Lower leg skin (tissue), 4 donors: ENCODE data around the gene NGEF. TPM values are rescaled to one million over a fixed set of nuclear protein-coding genes. Genes with fewer than 3 reads are reported as not detected.

Experiments
- DNase-seq, 2 donors: peaks; one replicate each; pipeline ENCODE4 v3.0.0-alpha.2; 2019; ENCODE audit warnings: low spot score in 2 of 2
- H3K4me3 ChIP-seq: fragments of 200-600 bp; sonication (generic); 2 replicates; pipeline ENCODE4 v1.5.1; 2017; ENCODE audit warnings: mild to moderate bottlenecking, low read depth; ENCODE audit not compliant: poor library complexity, severe bottlenecking
- POLR2A ChIP-seq, 2 donors: fragments of 450-650 bp; IDR thresholded peaks; one replicate each; pipeline ENCODE4 v1.6.1; 2016 to 2017; ENCODE audit warnings: antibody characterized with exemption in 2 of 2, mild to moderate bottlenecking in 1 of 2, moderate library complexity in 1 of 2
- WGBS, 2 donors: methylation state at CpG; one replicate each; pipeline ENCODE4 v1.1.5; 2018; 5-methylcytosine and 5-hydroxymethylcytosine counted together
- intact Hi-C: fragments of 100-400 bp; cut with DNase I; formaldehyde crosslinking; loops from one replicate; pipeline ENCODE4 v1.15.0; 2023; ENCODE audit warnings: low total_unique reads
- total RNA-seq, 4 donors: library from RNA; depleted of rRNA; stranded (reverse); fragments of >200 nt; gene quantifications; one replicate each; pipeline ENCODE4 v1.1.0, GENCODE V29; 2016
- TF ChIP-seq, protein P1 (sequence below), 3 donors: fragments of 450-650 bp; IDR thresholded peaks; one replicate each; pipeline ENCODE4 v1.5.1; 2016; ENCODE audit warnings: antibody characterized with exemption in 3 of 3, mild to moderate bottlenecking in 3 of 3, moderate library complexity in 2 of 3

Gene NGEF
- total RNA-seq, 4 donors from 2014 or later = 15.7 to 30.3 (median 17.9) TPM

GRCh38 chr2:232924433-232924832 lies 88.6 kb downstream of the NGEF start:
- no peak overlapping the region for H3K4me3 ChIP-seq
- no peak for DNase-seq
- no peak for TF ChIP-seq POLR2A (IDR thresholded peaks at IDR 0.05)
- TF ChIP-seq, protein P1, sequence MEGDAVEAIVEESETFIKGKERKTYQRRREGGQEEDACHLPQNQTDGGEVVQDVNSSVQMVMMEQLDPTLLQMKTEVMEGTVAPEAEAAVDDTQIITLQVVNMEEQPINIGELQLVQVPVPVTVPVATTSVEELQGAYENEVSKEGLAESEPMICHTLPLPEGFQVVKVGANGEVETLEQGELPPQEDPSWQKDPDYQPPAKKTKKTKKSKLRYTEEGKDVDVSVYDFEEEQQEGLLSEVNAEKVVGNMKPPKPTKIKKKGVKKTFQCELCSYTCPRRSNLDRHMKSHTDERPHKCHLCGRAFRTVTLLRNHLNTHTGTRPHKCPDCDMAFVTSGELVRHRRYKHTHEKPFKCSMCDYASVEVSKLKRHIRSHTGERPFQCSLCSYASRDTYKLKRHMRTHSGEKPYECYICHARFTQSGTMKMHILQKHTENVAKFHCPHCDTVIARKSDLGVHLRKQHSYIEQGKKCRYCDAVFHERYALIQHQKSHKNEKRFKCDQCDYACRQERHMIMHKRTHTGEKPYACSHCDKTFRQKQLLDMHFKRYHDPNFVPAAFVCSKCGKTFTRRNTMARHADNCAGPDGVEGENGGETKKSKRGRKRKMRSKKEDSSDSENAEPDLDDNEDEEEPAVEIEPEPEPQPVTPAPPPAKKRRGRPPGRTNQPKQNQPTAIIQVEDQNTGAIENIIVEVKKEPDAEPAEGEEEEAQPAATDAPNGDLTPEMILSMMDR (IDR thresholded peaks at IDR 0.05) = no peak
- intact Hi-C loops = no loop called here

DNA sequence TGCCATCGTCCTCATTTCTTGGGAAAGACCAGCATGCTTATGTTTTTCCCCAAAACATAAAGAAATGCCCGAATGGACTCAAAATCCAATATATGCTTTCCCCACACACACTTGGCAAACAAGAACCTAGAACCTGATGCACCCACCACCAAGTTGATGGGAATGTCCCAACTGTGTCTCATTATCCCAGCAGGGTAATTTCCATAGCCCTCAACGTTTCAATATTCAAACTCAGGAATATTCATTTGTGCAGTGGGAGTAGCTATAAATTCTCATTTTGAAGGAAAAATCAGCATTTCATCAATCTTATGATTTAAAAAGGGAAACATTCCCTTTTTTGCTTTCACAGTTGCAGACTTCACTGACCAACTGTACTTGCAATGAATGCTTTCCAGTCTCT lies 92.3 kb downstream of the NGEF start:
- DNase-seq = no peak
- H3K4me3 ChIP-seq = no peak overlapping the region
- TF ChIP-seq POLR2A (IDR thresholded peaks at IDR 0.05) = no peak
- TF ChIP-seq, protein P1 (IDR thresholded peaks at IDR 0.05) = no peak
- intact Hi-C loops = no loop called here
- 76 to 77% methylated on average over 3 of the region's 3 CpGs for WGBS, 2 donors

DNA sequence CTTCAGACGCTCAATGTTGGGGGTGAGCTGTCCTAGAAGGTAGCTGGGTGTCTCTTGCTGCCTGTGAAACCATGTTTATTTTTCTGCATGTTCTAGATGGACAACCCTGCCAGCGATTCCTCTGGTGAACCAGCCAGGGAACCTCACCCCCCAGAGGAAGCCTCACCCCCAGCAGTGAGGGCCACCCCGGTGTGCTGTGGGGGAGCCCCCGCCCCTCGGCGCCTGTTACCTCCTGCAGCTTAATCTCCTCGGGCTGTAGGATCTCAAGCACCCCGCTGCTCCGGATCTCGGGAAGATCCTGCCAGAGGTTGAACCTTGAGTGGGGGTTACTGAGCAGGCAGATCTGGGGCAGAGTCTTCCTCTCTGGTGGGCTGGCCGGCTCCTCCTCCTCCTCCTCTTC lies 93.0 kb downstream of the NGEF start:
- no peak overlapping the region for H3K4me3 ChIP-seq
- intact Hi-C loops = no loop called here
- no peak for DNase-seq
- TF ChIP-seq, protein P1 (IDR thresholded peaks at IDR 0.05) = no peak
- TF ChIP-seq POLR2A (IDR thresholded peaks at IDR 0.05) = no peak
- WGBS, 2 donors = 80 to 84% methylated on average over 11 of the region's 11 CpGs

- intact Hi-C loops = no loop called here
- DNase-seq = no peak
- TF ChIP-seq POLR2A (IDR thresholded peaks at IDR 0.05) = no peak
- WGBS, 2 donors = 94 to 96% methylated on average over 6 of the region's 6 CpGs
- no peak overlapping the region for H3K4me3 ChIP-seq
Observed at GRCh38 chr2:232919141-232919540, 93.9 kb downstream of the NGEF start.

GRCh38 chr2:232913903-232914302 lies 99.2 kb downstream of the NGEF start:
- DNase-seq = no peak
- no peak overlapping the region for H3K4me3 ChIP-seq
- intact Hi-C loops = no loop called here
- TF ChIP-seq, protein P1 (IDR thresholded peaks at IDR 0.05) = no peak
- TF ChIP-seq POLR2A (IDR thresholded peaks at IDR 0.05) = no peak
- WGBS, 2 donors = 84% methylated on average over 2 of the region's 2 CpGs

- TF ChIP-seq POLR2A (IDR thresholded peaks at IDR 0.05) = no peak
- H3K4me3 ChIP-seq = no peak overlapping the region
- WGBS, 2 donors = 59 to 77% methylated on average over 1 of the region's 1 CpG
- intact Hi-C loops = no loop called here
- DNase-seq = no peak
Observed at GRCh38 chr2:232911712-232912277, 101.3 kb downstream of the NGEF start.

DNA sequence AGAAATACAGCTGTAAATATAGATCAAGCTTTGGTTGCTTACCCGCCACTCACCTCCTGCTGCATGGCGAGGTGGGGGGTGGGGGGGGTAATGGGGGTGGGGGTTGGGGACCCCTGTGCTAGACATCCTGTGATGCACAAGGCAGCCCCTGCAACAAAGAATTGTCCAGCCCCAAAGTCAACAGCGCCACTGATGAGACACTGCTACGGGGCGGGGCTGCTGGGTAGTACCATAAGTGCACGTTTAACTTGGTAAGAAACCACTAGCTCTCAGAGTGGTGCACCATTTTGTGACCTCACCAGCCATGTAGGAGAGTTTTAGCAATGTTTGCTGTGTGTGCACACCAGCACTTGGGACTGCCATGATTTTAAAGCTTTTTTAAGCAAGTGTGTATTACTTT lies 102.7 kb downstream of the NGEF start:
- DNase-seq = peak in 1 of 2 donors; percentile 34
- intact Hi-C loops = no loop called here
- 93 to 97% methylated on average over 6 of the region's 6 CpGs for WGBS, 2 donors

More for the DNA sequence above, 102.7 kb downstream of the NGEF start:
- no peak overlapping the region for H3K4me3 ChIP-seq
- TF ChIP-seq, protein P1 (IDR thresholded peaks at IDR 0.05) = no peak
- TF ChIP-seq POLR2A (IDR thresholded peaks at IDR 0.05) = no peak
